HG03175 (cell line): ENCODE data around the gene SAA4.
"Not testable (repeated sequence)": the region's sequence is repeated elsewhere in the genome, so short reads cannot be mapped to it uniquely, and the experiment has no call there.

Source experiments
- ATAC-seq: cut with Tn5 transposase; IDR thresholded peaks from one replicate; pipeline ENCODE4 v1.9.1; 2021; ENCODE audit warnings: mild to moderate bottlenecking, moderate library complexity; ENCODE audit not compliant: unreplicated experiment

SAA4 gene

DNA sequence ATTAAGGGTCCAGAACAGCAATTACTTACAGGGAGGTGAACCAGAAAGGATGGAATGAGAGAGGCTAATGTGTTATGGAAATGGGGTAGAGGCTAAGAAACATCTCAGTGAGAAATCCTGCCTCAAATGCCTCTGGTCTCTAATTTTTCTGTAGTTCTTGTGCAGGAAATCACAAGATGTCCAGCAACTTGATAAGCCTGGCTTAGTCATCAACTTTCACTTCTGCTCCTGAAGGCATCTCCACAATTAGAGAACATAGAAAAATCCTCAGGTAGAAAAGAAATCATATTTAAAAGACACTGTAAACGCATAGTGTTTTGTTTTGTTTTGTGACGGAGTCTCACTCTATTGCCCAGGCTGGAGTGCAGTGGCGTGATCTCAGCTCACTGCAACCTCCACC is 45.2 kb downstream of the SAA4 start:
- no peak for ATAC-seq

DNA sequence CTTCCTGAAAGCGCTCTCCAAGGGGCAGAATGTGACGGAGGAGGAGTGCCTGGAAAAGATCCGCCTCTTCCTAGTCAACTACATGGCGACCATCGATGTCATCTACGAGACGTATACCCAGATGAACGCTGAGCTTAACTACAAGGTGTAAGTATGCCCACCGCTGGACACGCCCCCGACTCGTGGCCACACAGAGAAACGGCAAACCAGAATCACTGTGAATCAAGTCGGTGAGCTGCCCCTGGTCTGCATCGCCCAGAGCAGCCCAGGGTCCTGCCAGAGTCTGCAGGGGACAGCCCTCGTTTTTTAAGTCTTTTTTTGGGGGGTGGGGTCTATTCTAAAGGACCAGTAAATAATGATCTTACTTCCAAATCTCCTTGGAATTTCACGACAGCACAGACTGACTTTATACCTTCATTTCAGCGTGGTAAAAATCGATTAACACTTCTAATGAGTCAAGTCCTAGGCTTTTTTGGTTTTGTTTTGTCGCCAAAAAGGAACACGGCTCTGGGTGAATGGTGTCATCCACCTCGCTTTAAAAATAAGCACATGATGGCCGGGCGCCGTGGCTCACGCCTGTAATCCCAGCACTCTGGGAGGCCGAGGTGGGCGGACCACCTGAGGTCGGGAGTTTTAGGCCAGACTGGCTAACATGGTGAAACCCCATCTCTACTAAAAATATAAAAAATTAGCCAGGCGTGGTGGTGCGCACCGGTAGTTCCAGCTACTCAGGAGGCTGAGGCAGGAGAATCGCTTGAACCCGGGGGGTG is 46.9 kb downstream of the SAA4 start:
- ATAC-seq, result not testable (repeated sequence)

DNA sequence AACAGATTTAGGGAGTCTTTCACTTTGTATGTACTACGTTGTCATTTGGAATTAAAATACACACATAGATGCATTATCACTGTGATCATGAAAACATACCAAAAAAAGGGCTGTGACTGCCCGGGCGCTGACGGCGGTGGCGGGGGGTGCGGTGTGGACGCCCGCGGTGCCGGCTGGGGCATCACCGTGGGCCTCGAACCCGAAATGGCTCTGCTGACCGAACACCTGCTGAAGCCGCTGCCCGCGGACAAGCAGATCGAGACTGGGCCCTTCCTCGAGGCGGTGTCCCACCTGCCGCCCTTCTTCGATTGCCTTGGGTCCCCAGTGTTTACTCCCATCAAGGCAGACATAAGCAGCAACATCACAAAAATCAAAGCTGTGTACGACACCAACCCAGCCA is 47.8 kb downstream of the SAA4 start:
- no peak for ATAC-seq
